GM12892 (cell line): ENCODE results near the gene ATP1A3.

ENCODE experiments used
- POLR2A ChIP-seq: IDR thresholded peaks from 2 replicates; pipeline ENCODE4 v1.6.1; 2011; ENCODE audit warnings: low read depth, low read length, control low read depth
- POLR2AphosphoS5 ChIP-seq: IDR thresholded peaks from 2 replicates; pipeline ENCODE4 v1.6.1; 2011; ENCODE audit warnings: low read depth, low read length, control low read depth
- TAF1 ChIP-seq: IDR thresholded peaks from 2 replicates; pipeline ENCODE4 v1.6.1; 2011; ENCODE audit warnings: low read depth, mild to moderate bottlenecking, control low read depth, low read length, borderline replicate concordance

DNA sequence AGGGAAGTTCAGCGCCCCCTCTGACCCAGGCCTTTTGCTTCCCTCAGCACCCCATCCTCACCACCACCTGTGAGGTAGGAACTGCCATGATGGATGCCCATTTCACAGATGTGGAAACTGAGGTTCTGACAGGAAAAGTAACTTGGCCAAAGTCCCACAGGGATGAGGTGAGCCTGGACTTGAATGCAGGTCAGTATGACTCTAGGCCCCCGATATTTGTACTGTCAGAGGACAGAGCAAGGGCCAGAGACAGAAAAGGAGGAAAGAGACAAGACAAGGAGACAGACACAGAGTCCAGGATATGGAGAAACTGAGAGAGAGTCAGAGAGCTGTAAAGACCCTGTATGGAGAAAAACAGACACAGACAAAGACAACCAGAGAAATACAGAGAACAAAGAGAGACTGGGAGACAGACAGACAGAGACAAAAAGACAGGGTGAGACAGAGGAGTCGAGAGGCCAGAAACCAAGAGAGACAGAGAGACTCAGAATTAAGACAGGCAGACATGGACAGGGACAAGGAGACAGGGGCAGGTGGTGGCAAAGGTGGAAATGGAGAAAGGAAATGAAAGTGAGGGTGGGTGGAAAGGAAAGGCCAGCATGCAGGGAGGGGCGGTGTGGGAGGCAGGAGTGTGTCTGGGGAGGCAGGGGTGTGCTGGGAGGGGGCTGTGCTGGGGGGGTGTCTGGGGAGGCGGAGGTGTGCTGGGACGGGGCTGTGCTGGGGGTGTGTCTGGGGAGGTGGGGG lies 70.8 kb downstream of the ATP1A3 start:
- TF ChIP-seq TAF1: no peak
- no peak for TF ChIP-seq POLR2AphosphoS5
- no peak for TF ChIP-seq POLR2A
